Mucosa of descending colon (tissue), 3 donors: ENCODE data around the gene PHACTR1. TPM values are rescaled to one million over a fixed set of nuclear protein-coding genes. Genes with fewer than 3 reads are reported as not detected.

Experiments
- ATAC-seq: fragments of 200-7000 bp; cut with Tn5 transposase; one replicate; pipeline ENCODE4 v1.9.1; 2020; ENCODE audit warnings: mild to moderate bottlenecking, moderate library complexity
- DNase-seq, 3 donors: peaks; one replicate each; pipeline ENCODE4 v3.0.0-alpha.2; 2020
- H3K36me3 ChIP-seq: fragments of 200-600 bp; one replicate; pipeline ENCODE4 v1.8.0; 2021; ENCODE audit warnings: low read depth, mild to moderate bottlenecking
- H3K4me1 ChIP-seq: fragments of 200-600 bp; one replicate; pipeline ENCODE4 v1.8.0; 2021; ENCODE audit warnings: low read depth, mild to moderate bottlenecking
- H3K4me3 ChIP-seq: fragments of 200-600 bp; one replicate; pipeline ENCODE4 v1.8.0; 2021; ENCODE audit warnings: mild to moderate bottlenecking
- H3K9me3 ChIP-seq: fragments of 200-600 bp; one replicate; pipeline ENCODE4 v1.8.0; 2021; ENCODE audit warnings: mild to moderate bottlenecking
- intact Hi-C, 2 donors: fragments of 100-400 bp; cut with DNase I in 1 of 2; cut with micrococcal nuclease in 1 of 2; formaldehyde crosslinking; loops; one replicate each; pipeline versions ENCODE4 v1.11.0 to v1.11.1; 2022; cut with DNase I, micrococcal nuclease
- total RNA-seq, 3 donors: library from RNA; stranded (reverse); fragmentation: NEBNext Ultra II Directional in 2 of 3; extraction: Animal tissue kit (Norgen Biotek cat#: 25700) in 2 of 3; gene quantifications; one replicate each; pipeline versions ENCODE4 v1.2.1 to v1.2.4, GENCODE V29; 2021 to 2023
- TF ChIP-seq, protein P1 (sequence below): fragments of 200-600 bp; IDR thresholded peaks from one replicate; pipeline ENCODE4 v1.8.0; 2022; ENCODE audit warnings: antibody characterized with exemption, mild to moderate bottlenecking
- donor health status: DM: no; HTN: no; CAD: no; lungs with moderate emphysema.
- donor health status: DM: no; HTN: no; CAD: no.
- donor health status: DM: no; HTN: yes; CAD: no.

PHACTR1 gene
- total RNA-seq, 3 donors from 2014 or later: 2.7 to 4.7 (median 3.1) TPM

DNA sequence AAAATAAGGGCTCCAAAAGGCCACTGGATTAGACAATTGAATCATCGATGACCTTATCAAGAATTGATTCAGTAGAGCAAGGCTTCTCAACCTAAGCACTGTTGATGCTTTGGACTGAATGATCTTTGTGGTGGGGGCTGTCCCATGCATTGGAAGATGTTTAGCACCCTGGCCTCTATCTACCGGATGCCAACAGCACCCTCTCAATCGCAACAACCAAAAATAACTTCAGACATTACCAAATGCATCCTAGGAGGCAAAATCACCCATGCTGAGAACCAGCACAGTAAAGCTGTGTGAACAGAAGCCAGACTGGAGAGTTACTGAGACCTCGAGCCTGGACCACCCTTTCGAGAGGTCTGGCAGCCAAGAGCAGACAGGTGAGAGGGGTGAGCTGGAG is 544.3 kb downstream of the PHACTR1 start:
- intact Hi-C loops: no loop called here
- Histone ChIP-seq H3K36me3 (no peaks in the 10 kb centered on the region), H3K9me3 (no peaks in the 10 kb centered on the region), H3K4me1 (no peaks in the 10 kb centered on the region), H3K4me3 (no peak overlapping the region)
- TF ChIP-seq, protein P1, sequence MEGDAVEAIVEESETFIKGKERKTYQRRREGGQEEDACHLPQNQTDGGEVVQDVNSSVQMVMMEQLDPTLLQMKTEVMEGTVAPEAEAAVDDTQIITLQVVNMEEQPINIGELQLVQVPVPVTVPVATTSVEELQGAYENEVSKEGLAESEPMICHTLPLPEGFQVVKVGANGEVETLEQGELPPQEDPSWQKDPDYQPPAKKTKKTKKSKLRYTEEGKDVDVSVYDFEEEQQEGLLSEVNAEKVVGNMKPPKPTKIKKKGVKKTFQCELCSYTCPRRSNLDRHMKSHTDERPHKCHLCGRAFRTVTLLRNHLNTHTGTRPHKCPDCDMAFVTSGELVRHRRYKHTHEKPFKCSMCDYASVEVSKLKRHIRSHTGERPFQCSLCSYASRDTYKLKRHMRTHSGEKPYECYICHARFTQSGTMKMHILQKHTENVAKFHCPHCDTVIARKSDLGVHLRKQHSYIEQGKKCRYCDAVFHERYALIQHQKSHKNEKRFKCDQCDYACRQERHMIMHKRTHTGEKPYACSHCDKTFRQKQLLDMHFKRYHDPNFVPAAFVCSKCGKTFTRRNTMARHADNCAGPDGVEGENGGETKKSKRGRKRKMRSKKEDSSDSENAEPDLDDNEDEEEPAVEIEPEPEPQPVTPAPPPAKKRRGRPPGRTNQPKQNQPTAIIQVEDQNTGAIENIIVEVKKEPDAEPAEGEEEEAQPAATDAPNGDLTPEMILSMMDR: no peak
- no peak for ATAC-seq
- no peak for DNase-seq

DNA sequence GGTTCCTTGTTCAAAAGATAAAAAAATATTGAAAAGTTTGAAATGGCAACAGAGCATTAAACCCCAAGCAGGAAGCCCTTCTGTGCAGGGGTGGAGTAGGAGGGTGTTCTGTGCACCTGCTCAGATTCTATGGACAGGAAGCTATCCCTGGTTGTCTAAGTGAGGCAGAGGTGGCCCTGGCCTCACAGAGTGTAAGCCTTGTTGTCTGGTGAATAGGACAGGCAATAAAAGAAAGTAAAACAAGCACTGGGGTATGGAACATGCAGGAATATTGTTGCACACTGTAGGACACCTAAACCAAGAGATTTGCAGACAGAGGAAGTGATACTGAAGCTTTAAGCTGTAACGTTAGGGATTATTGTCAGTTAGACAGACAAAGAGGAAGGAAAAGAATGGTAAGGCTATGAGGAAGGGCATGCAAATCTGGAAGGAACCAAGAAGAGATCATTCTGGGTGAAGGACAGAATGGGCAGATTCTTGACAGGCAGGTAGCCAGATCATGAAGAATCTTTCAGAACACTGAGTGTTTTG is 545.0 kb downstream of the PHACTR1 start:
- ATAC-seq (peak; percentile 76), DNase-seq (no peak)
- H3K4me3 ChIP-seq: no peak overlapping the region
- no peaks in the 10 kb centered on the region for H3K36me3 ChIP-seq
- TF ChIP-seq, protein P1: no peak
- no peaks in the 10 kb centered on the region for H3K4me1 ChIP-seq
- no peaks in the 10 kb centered on the region for H3K9me3 ChIP-seq
- intact Hi-C loops: no loop called here

DNA sequence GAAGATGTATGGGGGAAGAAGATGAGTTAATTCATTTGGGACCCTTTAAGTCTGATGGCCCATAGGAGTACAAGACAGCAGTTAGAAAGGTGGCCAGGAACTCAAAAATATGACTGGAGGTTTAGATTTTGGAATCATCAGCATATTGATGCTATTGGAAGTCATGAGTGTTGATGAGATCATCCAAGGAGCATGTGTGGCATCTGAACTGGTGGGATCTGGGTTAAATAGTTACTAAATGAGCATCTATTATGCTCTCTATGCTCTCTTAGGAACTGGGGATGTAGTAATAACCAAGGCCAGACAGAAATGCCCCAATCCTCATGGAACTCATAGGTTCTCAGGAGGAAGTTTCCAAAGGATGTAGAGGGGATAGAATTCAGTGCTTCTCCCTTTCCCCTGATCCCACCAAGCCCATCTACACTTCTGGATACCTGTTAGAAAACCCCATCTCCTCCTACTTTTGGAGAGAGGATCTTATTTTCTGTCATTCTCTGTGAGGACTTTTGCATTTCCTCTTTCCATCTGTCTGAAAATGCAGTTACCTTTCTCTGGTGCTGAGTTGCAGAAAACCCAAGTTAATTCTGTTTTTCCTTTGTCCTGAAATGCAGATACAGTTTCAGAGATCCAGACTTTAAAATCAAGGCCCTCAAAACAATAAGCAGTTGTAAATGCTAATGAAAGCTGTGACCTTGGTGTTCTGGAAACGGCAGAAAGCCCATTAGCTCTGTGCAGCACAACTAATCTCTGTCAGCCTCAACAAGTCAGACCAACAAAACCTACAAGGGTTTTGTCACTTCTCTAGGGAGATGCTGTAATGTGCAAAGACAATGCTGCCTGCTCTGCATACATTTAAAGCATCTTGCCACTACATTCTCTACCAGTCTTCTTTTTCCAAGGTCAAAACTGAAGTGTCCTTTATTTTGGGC is 546.0 kb downstream of the PHACTR1 start:
- TF ChIP-seq, protein P1: no peak
- DNase-seq (no peak), ATAC-seq (no peak)
- H3K4me1 ChIP-seq: no peaks in the 10 kb centered on the region
- no peaks in the 10 kb centered on the region for H3K9me3 ChIP-seq
- H3K36me3 ChIP-seq: no peaks in the 10 kb centered on the region
- intact Hi-C loops: no loop called here
- no peak overlapping the region for H3K4me3 ChIP-seq

DNA sequence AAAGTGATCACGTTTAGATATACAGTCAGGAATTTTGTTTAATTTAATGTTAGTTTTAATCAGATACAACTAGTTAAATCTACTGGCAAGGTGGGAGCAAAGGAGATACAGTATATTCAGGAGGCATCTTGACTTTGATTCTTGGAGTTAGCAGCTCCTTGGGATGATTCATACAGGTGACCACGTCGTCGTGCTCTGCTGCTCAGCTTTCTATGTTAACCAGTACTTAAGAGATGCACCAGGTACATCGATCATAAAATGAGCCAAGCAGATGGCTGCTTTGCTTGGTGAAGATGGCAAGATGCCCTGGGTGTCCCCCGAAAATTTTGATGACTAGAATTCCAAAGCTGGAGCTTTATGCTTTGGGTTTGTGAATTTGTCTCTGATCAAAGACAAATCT is 547.1 kb downstream of the PHACTR1 start:
- DNase-seq (no peak), ATAC-seq (no peak)
- no peaks in the 10 kb centered on the region for H3K4me1 ChIP-seq
- no peaks in the 10 kb centered on the region for H3K9me3 ChIP-seq
- TF ChIP-seq, protein P1: no peak
- no peak overlapping the region for H3K4me3 ChIP-seq
- no peaks in the 10 kb centered on the region for H3K36me3 ChIP-seq
- intact Hi-C loops: no loop called here

DNA sequence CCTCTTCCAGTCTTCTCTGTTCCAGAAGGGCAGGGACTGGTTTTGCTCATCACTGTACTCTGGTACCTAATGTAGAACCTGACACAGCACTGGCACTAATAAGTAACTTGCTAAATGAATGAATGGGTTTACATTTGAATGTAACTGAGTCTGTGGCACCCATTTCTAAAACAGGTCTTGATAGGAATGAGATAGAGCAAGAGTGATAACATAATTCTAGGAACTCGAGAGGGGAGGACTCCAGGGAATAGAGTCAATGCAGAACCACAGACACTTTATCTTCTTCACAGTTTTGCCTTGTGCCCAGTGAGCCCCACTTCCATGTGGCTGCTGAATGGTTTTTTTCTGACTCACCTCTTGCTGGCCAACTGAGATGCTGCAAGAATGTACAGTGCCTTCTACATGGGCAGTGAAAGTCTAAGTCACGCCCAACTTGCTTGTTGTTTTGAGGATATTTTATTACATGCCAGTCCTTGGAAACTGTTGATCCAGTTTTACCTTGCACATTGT is 550.6 kb downstream of the PHACTR1 start:
- intact Hi-C loops: no loop called here
- Histone ChIP-seq H3K36me3 (no peaks in the 10 kb centered on the region), H3K4me1 (no peaks in the 10 kb centered on the region), H3K4me3 (no peak overlapping the region), H3K9me3 (no peaks in the 10 kb centered on the region)
- ATAC-seq (no peak), DNase-seq (no peak)
- TF ChIP-seq, protein P1: no peak
